Measurements from ENCODE around the gene PRDM16. TPM values are rescaled to one million over a fixed set of nuclear protein-coding genes. Genes with fewer than 3 reads are reported as not detected.

The PRDM16 gene
- polyA plus RNA-seq, 1 of the 3 experiments (the other 2 are of a cell fraction) = not detected

GRCh38 chr1:3231826-3232225 lies 162.8 kb downstream of the PRDM16 start (continued):
- TF ChIP-seq, protein P1, sequence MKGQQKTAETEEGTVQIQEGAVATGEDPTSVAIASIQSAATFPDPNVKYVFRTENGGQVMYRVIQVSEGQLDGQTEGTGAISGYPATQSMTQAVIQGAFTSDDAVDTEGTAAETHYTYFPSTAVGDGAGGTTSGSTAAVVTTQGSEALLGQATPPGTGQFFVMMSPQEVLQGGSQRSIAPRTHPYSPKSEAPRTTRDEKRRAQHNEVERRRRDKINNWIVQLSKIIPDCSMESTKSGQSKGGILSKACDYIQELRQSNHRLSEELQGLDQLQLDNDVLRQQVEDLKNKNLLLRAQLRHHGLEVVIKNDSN (IDR thresholded peaks at IDR 0.05; ENCODE audit: borderline replicate concordance, low read depth) = no peak
- TF ChIP-seq YY1 (IDR thresholded peaks at IDR 0.05; ENCODE audit: low read depth) (no peak), RXRA (IDR thresholded peaks at IDR 0.05; ENCODE audit: borderline replicate concordance, low read depth) (no peak)

GRCh38 chr1:3233031-3233430 lies 164.0 kb downstream of the PRDM16 start:
- Histone ChIP-seq H3K27me3 (ENCODE audit: insufficient read depth) (peaks cover 6% of the 10 kb centered on the region; the same call in 1 of the 2 replicates), H2AFZ (ENCODE audit: low read depth) (no peak overlapping the region), H3F3A (replicated peaks; ENCODE audit: insufficient read depth) (no peaks in the 10 kb centered on the region), H3K9ac (no peak overlapping the region), H3K9me3 (no peaks in the 10 kb centered on the region), H3K36me3 (replicated peaks in 1 of 2; ENCODE audit: control insufficient read depth in 1 of 2, insufficient read depth in 2 of 2, low read length in 1 of 2) (no peaks in the 10 kb centered on the region), H3K4me2 (no peak overlapping the region), H3K4me1 (ENCODE audit: control insufficient read depth in 1 of 2, insufficient read depth in 2 of 2, low read depth in 1 of 2, low read length in 1 of 2) (no peaks in the 10 kb centered on the region), H3K79me2 (ENCODE audit: insufficient read depth) (no peaks in the 10 kb centered on the region), H3K27ac (ENCODE audit: low read depth in 2 of 2, low read length in 1 of 2) (no peak overlapping the region), H4K20me1 (ENCODE audit: insufficient read depth) (no peaks in the 10 kb centered on the region), H3K4me3 (ENCODE audit: low read depth in 2 of 2, low read length in 1 of 2) (no peak overlapping the region), H3K9me2 (no peaks in the 10 kb centered on the region)
- CTCF ChIA-PET = interaction anchor here (1.0 kb wide), 1 partner anchor 50 kb away, joined by 3 read pairs; no protein-coding TSS in a partner anchor
- TF ChIP-seq NFIC (IDR thresholded peaks at IDR 0.05; ENCODE audit: borderline replicate concordance) (no peak), RCOR1 (IDR thresholded peaks at IDR 0.05; ENCODE audit: low read length) (no peak), RAD21 (IDR thresholded peaks at IDR 0.05; ENCODE audit: low read length) (no peak), YY1 (IDR thresholded peaks at IDR 0.05; ENCODE audit: low read depth) (no peak), RXRA (IDR thresholded peaks at IDR 0.05; ENCODE audit: borderline replicate concordance, low read depth) (no peak), EZH2phosphoT487 (IDR thresholded peaks at IDR 0.05; ENCODE audit: borderline replicate concordance, low read depth) (no peak), FOXM1 (IDR thresholded peaks at IDR 0.05; ENCODE audit: low read depth) (no peak), CTCF (IDR thresholded peaks at IDR 0.05) (no peak), CHD2 (IDR thresholded peaks at IDR 0.05; ENCODE audit: low read length, partially characterized antibody) (no peak)
- POLR2A ChIA-PET = no interaction called here
- DNase-seq = no peak
- WGBS (ENCODE audit: low lambda C conversion rate) = 20% methylated on average over 7 of the region's 15 CpGs

GRCh38 chr1:3233551-3233950 lies 164.5 kb downstream of the PRDM16 start:
- H3K36me3 ChIP-seq (replicated peaks in 1 of 2; ENCODE audit: control insufficient read depth in 1 of 2, insufficient read depth in 2 of 2, low read length in 1 of 2) = no peaks in the 10 kb centered on the region
- H3K4me2 ChIP-seq = no peak overlapping the region
- H3K4me3 ChIP-seq (ENCODE audit: low read depth in 2 of 2, low read length in 1 of 2) = no peak overlapping the region
- no peaks in the 10 kb centered on the region for H3K9me3 ChIP-seq
- H4K20me1 ChIP-seq (ENCODE audit: insufficient read depth) = no peaks in the 10 kb centered on the region
- ChIA-PET CTCF (interaction anchor here (1.0 kb wide), 1 partner anchor 49 kb away, joined by 3 read pairs; no protein-coding TSS in a partner anchor), POLR2A (no interaction called here)
- no peaks in the 10 kb centered on the region for H3K79me2 ChIP-seq (ENCODE audit: insufficient read depth)
- TF ChIP-seq SIN3A (IDR thresholded peaks at IDR 0.05; ENCODE audit: borderline replicate concordance, low read depth, low read length) (no peak), SMC3 (IDR thresholded peaks at IDR 0.05; ENCODE audit: low read depth, low read length) (no peak), RCOR1 (IDR thresholded peaks at IDR 0.05; ENCODE audit: low read length) (no peak), IRF3 (IDR thresholded peaks at IDR 0.05; ENCODE audit: low read depth, low read length) (no peak), JUND (IDR thresholded peaks at IDR 0.05) (no peak), PBX3 (IDR thresholded peaks at IDR 0.05) (no peak)
- TF ChIP-seq, protein P2, sequence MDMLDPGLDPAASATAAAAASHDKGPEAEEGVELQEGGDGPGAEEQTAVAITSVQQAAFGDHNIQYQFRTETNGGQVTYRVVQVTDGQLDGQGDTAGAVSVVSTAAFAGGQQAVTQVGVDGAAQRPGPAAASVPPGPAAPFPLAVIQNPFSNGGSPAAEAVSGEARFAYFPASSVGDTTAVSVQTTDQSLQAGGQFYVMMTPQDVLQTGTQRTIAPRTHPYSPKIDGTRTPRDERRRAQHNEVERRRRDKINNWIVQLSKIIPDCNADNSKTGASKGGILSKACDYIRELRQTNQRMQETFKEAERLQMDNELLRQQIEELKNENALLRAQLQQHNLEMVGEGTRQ (IDR thresholded peaks at IDR 0.05; ENCODE audit: borderline replicate concordance, low read depth, low read length) = no peak
- DNase-seq = no peak
- no peaks in the 10 kb centered on the region for H3K9me2 ChIP-seq
- H3K27ac ChIP-seq (ENCODE audit: low read depth in 2 of 2, low read length in 1 of 2) = no peak overlapping the region
- H3F3A ChIP-seq (replicated peaks; ENCODE audit: insufficient read depth) = no peaks in the 10 kb centered on the region
- H3K9ac ChIP-seq = no peak overlapping the region
- peaks cover 6% of the 10 kb centered on the region; the same call in 1 of the 2 replicates for H3K27me3 ChIP-seq (ENCODE audit: insufficient read depth)
- WGBS (ENCODE audit: low lambda C conversion rate) = 49% methylated on average over 7 of the region's 8 CpGs
- H2AFZ ChIP-seq (ENCODE audit: low read depth) = no peak overlapping the region
- no peaks in the 10 kb centered on the region for H3K4me1 ChIP-seq (ENCODE audit: control insufficient read depth in 1 of 2, insufficient read depth in 2 of 2, low read depth in 1 of 2, low read length in 1 of 2)

All from SK-N-SH (cell line).